ENCODE results near the gene TMEM92.
"Not testable (repeated sequence)": the region's sequence is repeated elsewhere in the genome, so short reads cannot be mapped to it uniquely, and the experiment has no call there.

The TMEM92 gene

GRCh38 chr17:50276588-50277356 is 2.5 kb downstream of the TMEM92 start:
- no peak for DNase-seq (ENCODE audit: low read depth in 3 of 3)

- no peak for DNase-seq (ENCODE audit: low read depth in 3 of 3)
Observed at GRCh38 chr17:50277357-50277754, 3.1 kb downstream of the TMEM92 start.

GRCh38 chr17:50278526-50279180 is 4.4 kb downstream of the TMEM92 start:
- DNase-seq (ENCODE audit: low read depth in 3 of 3): no peak

- DNase-seq (ENCODE audit: low read depth in 3 of 3): no peak
Observed at GRCh38 chr17:50279181-50279526, 4.9 kb downstream of the TMEM92 start.

- no peak for DNase-seq (ENCODE audit: low read depth in 3 of 3)
Observed at GRCh38 chr17:50279639-50280038, 5.4 kb downstream of the TMEM92 start.

GRCh38 chr17:50280068-50280467 is 5.8 kb downstream of the TMEM92 start:
- no peak for DNase-seq (ENCODE audit: low read depth in 3 of 3)

GRCh38 chr17:50280801-50281441 is 6.7 kb downstream of the TMEM92 start:
- no peak for DNase-seq (ENCODE audit: low read depth in 3 of 3)

GRCh38 chr17:50281739-50282401 is 7.6 kb downstream of the TMEM92 start:
- no peak for DNase-seq (ENCODE audit: low read depth in 3 of 3)

- peak in 1 of 3 experiments; percentile 39 for DNase-seq (ENCODE audit: low read depth in 3 of 3)
Observed at GRCh38 chr17:50283246-50283645, 9.0 kb downstream of the TMEM92 start.

GRCh38 chr17:50283714-50284113 is 9.4 kb downstream of the TMEM92 start:
- no peak for DNase-seq (ENCODE audit: low read depth in 3 of 3)

- DNase-seq (ENCODE audit: low read depth in 3 of 3): no peak
Observed at GRCh38 chr17:50285941-50286340, 11.7 kb downstream of the TMEM92 start.

- not testable (repeated sequence) for DNase-seq (ENCODE audit: low read depth in 3 of 3)
Observed at GRCh38 chr17:50287302-50287701, 13.0 kb downstream of the TMEM92 start.

GRCh38 chr17:50288306-50288705 is 14.0 kb downstream of the TMEM92 start:
- no peak for DNase-seq (ENCODE audit: low read depth in 3 of 3)

- DNase-seq (ENCODE audit: low read depth in 3 of 3): no peak
Observed at GRCh38 chr17:50289278-50289677, 15.0 kb downstream of the TMEM92 start.

GRCh38 chr17:50289991-50290702 is 15.9 kb downstream of the TMEM92 start:
- DNase-seq (ENCODE audit: low read depth in 3 of 3): no peak

GRCh38 chr17:50290933-50291332 is 16.7 kb downstream of the TMEM92 start:
- no peak for DNase-seq (ENCODE audit: low read depth in 3 of 3)

GRCh38 chr17:50292465-50292864 is 18.2 kb downstream of the TMEM92 start:
- no peak for DNase-seq (ENCODE audit: low read depth in 3 of 3)

- DNase-seq (ENCODE audit: low read depth in 3 of 3): no peak
Observed at GRCh38 chr17:50295021-50295420, 20.8 kb downstream of the TMEM92 start.

GRCh38 chr17:50297407-50297865 is 23.2 kb downstream of the TMEM92 start:
- peak; percentile 65 to 76 (median 68) for DNase-seq (ENCODE audit: low read depth in 3 of 3)

- DNase-seq (ENCODE audit: low read depth in 3 of 3): no peak
Observed at GRCh38 chr17:50298018-50298417, 23.8 kb downstream of the TMEM92 start.

GRCh38 chr17:50299776-50300175 is 25.5 kb downstream of the TMEM92 start:
- no peak for DNase-seq (ENCODE audit: low read depth in 3 of 3)

GRCh38 chr17:50300824-50301223 is 26.6 kb downstream of the TMEM92 start:
- not testable (repeated sequence) for DNase-seq (ENCODE audit: low read depth in 3 of 3)

Measured in stimulated activated CD4-positive, alpha-beta T cell treated with anti-CD3 and anti-CD28 coated beads, TNF-alpha, amount 100 ng/mL, for 24 hours (primary cell).